ENCODE results near the gene PPP1R8.

Gene PPP1R8

GRCh38 chr1:27891196-27891889 is 60.8 kb downstream of the PPP1R8 start:
- no peak for DNase-seq (ENCODE audit: low spot score)

- no peak for DNase-seq (ENCODE audit: low spot score)
Measured at GRCh38 chr1:27894521-27894920, 63.9 kb downstream of the PPP1R8 start.

Small RNA genes lying within 50 kb of the gene (small RNA-seq; reads per million reads assigned to genes)
- gene RNU6-1245P (0 reads per million in 2 experiments), gene SCARNA1 (71.8 to 490 reads per million in 2 experiments)
